GM12865 (cell line): Measurements from ENCODE around the gene ELFN2.

Source experiments
- DNase-seq: peaks from one replicate; pipeline ENCODE4 v3.0.0; 2010; ENCODE audit warnings: low read depth
- H3K4me3 ChIP-seq: 2 replicates; pipeline ENCODE4 v1.5.1; 2011; ENCODE audit warnings: mild to moderate bottlenecking, low read depth, low read length, control low read depth
- CTCF ChIP-seq: IDR thresholded peaks from 2 replicates; pipeline ENCODE4 v1.5.1; 2011; ENCODE audit warnings: low read length, control low read depth, low read depth, inconsistent platforms; ENCODE audit not compliant: insufficient read depth; ENCODE audit errors: missing control alignments

ELFN2 gene

GRCh38 chr22:37416827-37417226, 10.5 kb downstream of the ELFN2 start:
- no peak for TF ChIP-seq CTCF
- DNase-seq: peak; percentile 20
- H3K4me3 ChIP-seq: no peak overlapping the region

- no peak for TF ChIP-seq CTCF
- DNase-seq: no peak
- no peak overlapping the region for H3K4me3 ChIP-seq
These were observed 10.9 kb downstream of the ELFN2 start for GRCh38 chr22:37416389-37416788.

GRCh38 chr22:37415210-37415609, 12.1 kb downstream of the ELFN2 start:
- no peak overlapping the region for H3K4me3 ChIP-seq
- DNase-seq: no peak
- no peak for TF ChIP-seq CTCF

- TF ChIP-seq CTCF: no peak
- DNase-seq: no peak
- no peak overlapping the region for H3K4me3 ChIP-seq
These were observed 13.0 kb downstream of the ELFN2 start for GRCh38 chr22:37414288-37414687.

GRCh38 chr22:37413546-37413945, 13.7 kb downstream of the ELFN2 start:
- DNase-seq: no peak
- H3K4me3 ChIP-seq: no peak overlapping the region
- no peak for TF ChIP-seq CTCF

GRCh38 chr22:37412495-37413250, 14.6 kb downstream of the ELFN2 start:
- DNase-seq: no peak
- no peak for TF ChIP-seq CTCF
- H3K4me3 ChIP-seq: no peak overlapping the region

- DNase-seq: no peak
- TF ChIP-seq CTCF: no peak
- no peak overlapping the region for H3K4me3 ChIP-seq
These were observed 15.6 kb downstream of the ELFN2 start for GRCh38 chr22:37411655-37412054.
